ENCODE data around the gene BAIAP3. TPM values are rescaled to one million over a fixed set of nuclear protein-coding genes. Genes with fewer than 3 reads are reported as not detected.

Gene BAIAP3
- total and polyA plus RNA-seq, 10 donors: 2.7 to 15.7 (median 6.3) TPM

DNA sequence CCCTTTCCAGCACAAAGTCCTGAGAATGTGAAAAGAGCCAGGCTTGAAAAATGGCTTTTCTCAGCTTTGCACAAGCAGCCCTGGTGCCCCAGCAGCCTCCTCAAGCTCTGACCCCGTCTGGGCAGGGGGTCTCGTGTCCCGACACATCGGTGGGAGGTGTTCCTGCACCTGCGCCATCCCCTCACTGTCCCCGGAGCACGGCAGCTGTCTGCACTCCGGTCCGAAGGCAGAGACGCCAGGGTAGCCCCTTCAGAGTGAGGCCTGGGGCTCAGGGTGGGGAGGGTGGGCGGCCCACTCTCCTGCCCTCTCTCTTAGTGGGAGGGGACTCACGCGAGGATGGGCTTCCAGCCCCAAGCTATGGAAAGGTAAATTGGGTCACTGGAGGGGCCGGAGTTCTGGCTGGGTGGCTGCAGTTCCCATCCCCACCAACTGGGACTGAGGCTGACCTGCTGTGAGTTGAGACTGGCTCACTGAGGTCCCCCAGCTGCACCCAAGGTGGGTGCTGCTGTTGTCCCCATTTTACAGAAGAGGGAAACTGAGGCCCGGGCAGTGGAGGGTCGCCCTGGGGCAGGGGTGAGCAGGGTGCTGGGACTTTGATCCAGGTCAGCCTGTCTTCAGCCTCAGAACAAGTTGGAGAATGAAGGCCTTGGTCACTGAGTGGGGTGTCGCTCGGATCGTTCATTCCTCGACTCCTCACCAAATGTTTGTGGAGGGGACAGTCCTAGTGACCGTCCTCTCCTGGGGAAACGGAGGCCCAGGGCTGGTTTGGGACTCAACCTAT lies 2.3 kb upstream of the BAIAP3 start:
- Histone ChIP-seq H3K36me3 (peaks cover 0 to 13% (median 0%) of the 10 kb centered on the region in 6 donors), H3K4me3 (peak overlapping the region; percentile 5 to 78 (median 44)), H3K4me1 (peaks cover 27 to 63% (median 48%) of the 10 kb centered on the region in 6 donors), H3K27ac (peak overlapping the region; percentile 19 to 81 (median 69)), H3K27me3 (replicated peaks in 1 of 7) (peaks cover 13 to 62% (median 47%) of the 10 kb centered on the region in 7 donors), H3K9me3 (peaks cover 0 to 9% (median 7%) of the 10 kb centered on the region in 8 donors)
- 54 to 62% (median 56%) methylated on average over 15 to 22 of the region's 22 CpGs for WGBS, 5 donors
- TF ChIP-seq POLR2A (IDR thresholded peaks at IDR 0.05): no peak
- TF ChIP-seq POLR2AphosphoS5 (IDR thresholded peaks at IDR 0.05): no peak
- TF ChIP-seq, protein P1, sequence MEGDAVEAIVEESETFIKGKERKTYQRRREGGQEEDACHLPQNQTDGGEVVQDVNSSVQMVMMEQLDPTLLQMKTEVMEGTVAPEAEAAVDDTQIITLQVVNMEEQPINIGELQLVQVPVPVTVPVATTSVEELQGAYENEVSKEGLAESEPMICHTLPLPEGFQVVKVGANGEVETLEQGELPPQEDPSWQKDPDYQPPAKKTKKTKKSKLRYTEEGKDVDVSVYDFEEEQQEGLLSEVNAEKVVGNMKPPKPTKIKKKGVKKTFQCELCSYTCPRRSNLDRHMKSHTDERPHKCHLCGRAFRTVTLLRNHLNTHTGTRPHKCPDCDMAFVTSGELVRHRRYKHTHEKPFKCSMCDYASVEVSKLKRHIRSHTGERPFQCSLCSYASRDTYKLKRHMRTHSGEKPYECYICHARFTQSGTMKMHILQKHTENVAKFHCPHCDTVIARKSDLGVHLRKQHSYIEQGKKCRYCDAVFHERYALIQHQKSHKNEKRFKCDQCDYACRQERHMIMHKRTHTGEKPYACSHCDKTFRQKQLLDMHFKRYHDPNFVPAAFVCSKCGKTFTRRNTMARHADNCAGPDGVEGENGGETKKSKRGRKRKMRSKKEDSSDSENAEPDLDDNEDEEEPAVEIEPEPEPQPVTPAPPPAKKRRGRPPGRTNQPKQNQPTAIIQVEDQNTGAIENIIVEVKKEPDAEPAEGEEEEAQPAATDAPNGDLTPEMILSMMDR (IDR thresholded peaks at IDR 0.05 in 8 of 11, conservative IDR thresholded peaks at IDR 0.05 in 3 of 11): no peak
- no peak for DNase-seq
- intact Hi-C loops (cut with DNase I; ENCODE audit: low total_unique reads): no loop called here

DNA sequence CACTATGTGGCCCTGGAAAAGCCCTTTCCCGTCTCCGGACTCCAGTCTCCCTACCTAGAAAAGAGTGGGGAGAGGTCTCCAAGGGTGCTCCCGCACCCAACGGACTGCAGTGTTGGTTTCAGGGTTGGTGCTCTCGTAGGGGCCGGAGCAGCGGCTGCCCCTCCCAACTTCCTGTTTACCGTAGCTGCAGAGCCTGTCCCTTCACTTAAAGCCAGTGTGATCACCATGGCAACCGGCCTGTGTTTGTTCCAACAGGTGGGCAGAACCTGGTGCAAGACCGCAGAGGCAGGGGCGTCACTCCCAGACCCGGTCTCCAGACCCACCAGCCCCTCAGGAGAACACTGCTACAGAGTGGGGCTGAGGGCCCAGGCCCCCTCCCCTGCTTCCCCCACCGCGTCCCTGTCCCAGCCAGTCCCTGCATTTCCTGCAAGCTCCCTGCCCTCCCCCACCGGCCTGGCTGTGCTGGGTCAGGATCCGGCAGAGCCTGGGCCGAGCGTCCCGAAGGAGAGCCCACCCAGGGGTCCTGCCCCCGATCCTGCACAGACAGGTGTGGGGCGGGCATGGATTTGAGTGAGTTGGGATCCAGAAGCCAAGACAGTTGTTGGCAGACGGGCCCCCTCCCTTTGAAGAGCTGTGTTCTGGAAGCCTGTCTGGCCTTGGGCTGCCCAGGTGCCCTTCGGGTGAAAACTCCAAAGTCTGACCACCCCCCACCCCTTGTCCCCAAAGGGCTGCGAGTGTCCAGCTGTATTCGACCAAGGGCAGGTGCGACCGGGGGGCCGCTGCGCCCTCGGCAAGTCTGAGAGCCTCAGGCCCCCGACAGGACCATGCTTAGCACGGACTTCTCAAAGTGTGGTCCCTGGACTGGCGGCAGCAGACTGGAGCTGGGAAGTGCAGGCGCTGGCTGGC lies 1.5 kb upstream of the BAIAP3 start:
- Histone ChIP-seq H3K27ac (peak overlapping the region; percentile 19 to 81 (median 69)), H3K9me3 (peaks cover 0 to 9% (median 7%) of the 10 kb centered on the region in 8 donors), H3K4me1 (peaks cover 27 to 61% (median 48%) of the 10 kb centered on the region in 6 donors), H3K4me3 (peak overlapping the region; percentile 5 to 78 (median 44)), H3K27me3 (replicated peaks in 1 of 7) (peaks cover 13 to 70% (median 47%) of the 10 kb centered on the region in 7 donors), H3K36me3 (peaks cover 0 to 7% (median 0%) of the 10 kb centered on the region in 6 donors)
- 3 to 13% (median 4%) methylated on average over 18 to 34 of the region's 34 CpGs for WGBS, 5 donors
- peak; percentile 93 for DNase-seq
- TF ChIP-seq, protein P1 (IDR thresholded peaks at IDR 0.05 in 8 of 11, conservative IDR thresholded peaks at IDR 0.05 in 3 of 11): no peak
- TF ChIP-seq POLR2A (IDR thresholded peaks at IDR 0.05) (no peak), POLR2AphosphoS5 (IDR thresholded peaks at IDR 0.05) (peak; percentile 53 to 72 (median 69))
- intact Hi-C loops (cut with DNase I; ENCODE audit: low total_unique reads): no loop called here

DNA sequence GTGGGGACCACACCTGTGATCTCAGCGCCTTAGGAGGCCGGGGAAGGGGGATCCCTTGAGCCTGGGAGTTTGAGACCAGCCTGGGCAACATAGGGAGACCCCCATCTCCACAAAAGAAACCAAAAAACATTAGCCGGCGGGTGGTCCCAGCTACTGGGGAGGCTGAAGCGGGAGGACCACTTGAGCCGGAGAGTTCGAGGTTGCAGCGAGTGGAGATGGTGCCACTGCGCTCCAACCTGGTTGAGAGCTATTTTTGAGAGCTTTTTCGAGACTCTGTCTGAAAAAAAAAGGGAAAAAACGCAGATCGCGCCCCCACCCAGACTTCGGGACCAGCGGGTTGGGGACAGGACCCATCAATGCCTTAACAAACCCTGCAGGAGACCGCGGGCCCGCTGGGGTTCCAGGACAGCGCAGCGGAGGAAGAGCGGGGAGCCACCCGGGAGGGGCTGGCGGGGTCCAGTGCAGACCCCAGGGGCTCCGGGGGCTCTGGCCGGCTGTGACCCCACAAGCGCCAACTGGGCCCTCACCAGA lies 762 bp upstream of the BAIAP3 start:
- WGBS, 5 donors: 4 to 12% (median 10%) methylated on average over 14 to 26 of the region's 26 CpGs
- Histone ChIP-seq H3K27me3 (replicated peaks in 1 of 7) (peaks cover 13 to 77% (median 47%) of the 10 kb centered on the region in 7 donors), H3K4me3 (peak overlapping the region; percentile 16 to 78 (median 44)), H3K4me1 (peaks cover 27 to 66% (median 51%) of the 10 kb centered on the region in 6 donors), H3K36me3 (no peaks in the 10 kb centered on the region), H3K9me3 (peaks cover 0 to 9% (median 7%) of the 10 kb centered on the region in 8 donors), H3K27ac (peak overlapping the region in 7 of 8 donors; percentile 2 to 81 (median 71))
- intact Hi-C loops (cut with DNase I; ENCODE audit: low total_unique reads): no loop called here
- no peak for DNase-seq
- TF ChIP-seq POLR2AphosphoS5 (IDR thresholded peaks at IDR 0.05) (no peak), POLR2A (IDR thresholded peaks at IDR 0.05) (no peak)
- TF ChIP-seq, protein P1 (IDR thresholded peaks at IDR 0.05 in 8 of 11, conservative IDR thresholded peaks at IDR 0.05 in 3 of 11): no peak
